CD4-positive, alpha-beta T cell treated with Interleukin-10 for 1 hour (primary cell): Measurements from ENCODE around the gene TSEN15.

ENCODE experiments used
- DNase-seq: peaks from one replicate; pipeline ENCODE4 v3.0.0-alpha.2; 2020

TSEN15 gene

DNA sequence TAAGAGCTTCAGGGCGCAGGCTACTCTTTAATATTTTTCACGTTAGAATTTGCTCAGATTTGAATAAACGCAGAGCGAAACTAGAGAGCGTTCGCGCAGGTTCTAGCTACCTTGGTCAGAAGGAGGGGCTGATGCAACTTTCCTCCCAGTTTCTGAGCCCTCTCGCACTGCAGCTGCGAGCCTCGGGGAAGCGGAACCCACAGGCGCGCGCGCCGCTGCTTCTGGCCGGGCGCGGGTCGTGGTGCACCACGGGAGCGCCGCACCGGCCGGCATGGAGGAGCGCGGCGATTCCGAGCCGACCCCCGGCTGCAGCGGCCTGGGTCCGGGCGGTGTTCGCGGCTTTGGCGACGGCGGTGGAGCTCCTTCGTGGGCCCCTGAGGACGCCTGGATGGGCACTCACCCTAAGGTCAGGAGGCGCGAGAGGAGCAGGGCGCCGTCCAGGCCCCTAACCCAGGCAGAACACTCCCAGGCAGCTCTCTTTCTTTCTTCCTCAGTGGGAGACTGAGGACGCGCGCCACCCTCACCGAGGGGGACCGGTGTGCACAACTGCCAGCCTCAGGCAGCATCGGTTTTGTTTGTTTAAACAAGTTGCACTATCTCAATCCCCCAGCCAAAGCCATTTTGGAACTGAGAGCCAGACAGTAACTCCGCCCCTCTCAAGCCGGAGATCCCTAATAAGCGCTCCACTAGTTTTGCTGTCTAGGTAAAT lies at the start of gene TSEN15:
TSS of gene TSEN15 (plus strand) at position 246 of the 709 bp plus-strand sequence. CDS start at position 272, 26 bp downstream.
- peak; percentile 76 for DNase-seq

DNA sequence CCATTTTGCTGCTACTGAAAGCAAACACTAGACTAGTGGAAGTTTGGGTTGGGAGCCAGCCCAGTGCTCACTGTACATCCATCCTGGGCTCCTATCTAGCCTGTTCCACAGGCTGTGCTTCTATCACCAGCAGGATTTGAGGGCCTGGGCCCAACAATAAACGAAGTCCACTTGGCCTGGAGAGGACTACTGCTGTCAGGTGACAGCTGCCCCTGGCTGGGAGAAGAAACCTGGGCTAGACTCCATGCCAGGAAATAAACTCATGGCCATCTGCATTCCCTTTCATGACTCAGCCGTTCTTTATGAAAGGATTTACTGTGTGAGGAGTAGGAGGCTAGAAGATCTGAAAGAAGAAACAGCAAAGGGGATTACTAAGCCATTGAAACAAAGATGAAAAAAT lies 49.5 kb upstream of the TSEN15 start:
- DNase-seq = no peak

DNA sequence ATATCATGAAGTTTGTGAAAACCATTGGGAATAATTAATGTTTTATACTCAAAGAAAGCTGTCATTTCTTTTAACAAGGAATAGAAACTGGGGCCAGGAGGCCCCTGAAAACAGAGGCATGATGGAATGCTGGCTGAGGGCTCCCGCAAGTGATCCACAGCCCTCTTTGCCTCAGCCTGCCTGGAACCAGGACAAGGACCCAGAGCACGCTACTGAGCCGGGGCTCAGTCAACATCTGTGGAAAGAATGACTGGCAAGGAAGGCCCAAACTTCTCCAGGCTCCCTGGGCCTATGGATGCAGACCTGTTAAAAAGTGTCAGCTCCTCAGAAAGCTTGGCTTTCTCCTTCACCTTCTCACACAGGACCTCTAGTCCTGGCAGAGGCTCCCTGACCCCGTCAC lies 46.6 kb upstream of the TSEN15 start:
- DNase-seq = no peak

DNA sequence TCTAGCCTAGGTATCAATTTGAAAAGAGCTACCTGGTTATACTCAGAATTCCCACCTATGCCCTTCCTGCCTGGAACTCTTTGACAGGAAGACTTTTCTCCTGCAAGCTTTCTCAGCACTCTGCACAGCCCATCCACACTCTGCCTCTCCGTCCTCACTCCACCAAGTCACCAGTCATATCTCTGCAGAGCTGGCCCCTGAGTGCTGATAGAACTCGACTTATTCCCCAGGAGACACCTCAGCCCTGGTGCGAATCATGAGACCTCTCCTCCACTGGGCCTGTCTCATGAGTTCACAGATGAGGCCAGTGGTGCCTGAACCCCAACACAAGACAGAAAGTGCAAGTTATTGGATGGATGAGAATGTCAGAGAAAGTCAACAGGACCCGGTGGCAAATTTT lies 46.0 kb upstream of the TSEN15 start:
- no peak for DNase-seq

DNA sequence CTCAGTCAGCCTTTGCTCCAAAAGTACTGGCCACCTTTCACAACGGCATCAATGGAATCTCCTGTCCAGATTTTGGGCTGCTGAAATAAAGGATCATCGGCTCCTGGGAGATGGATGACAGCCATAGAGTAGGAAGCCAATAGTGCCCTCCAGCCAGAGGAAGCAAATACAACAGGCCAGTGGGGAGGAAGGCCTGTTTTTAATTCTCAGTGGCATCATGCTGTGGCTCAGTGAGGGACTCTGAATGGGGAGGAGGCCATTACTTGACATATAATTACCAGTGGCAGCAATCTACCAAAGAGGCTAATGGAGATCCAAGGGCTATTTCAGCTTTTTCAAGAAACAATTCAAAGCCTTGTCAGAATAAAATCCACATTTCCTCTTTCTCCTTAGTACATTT lies 40.7 kb upstream of the TSEN15 start:
- no peak for DNase-seq

DNA sequence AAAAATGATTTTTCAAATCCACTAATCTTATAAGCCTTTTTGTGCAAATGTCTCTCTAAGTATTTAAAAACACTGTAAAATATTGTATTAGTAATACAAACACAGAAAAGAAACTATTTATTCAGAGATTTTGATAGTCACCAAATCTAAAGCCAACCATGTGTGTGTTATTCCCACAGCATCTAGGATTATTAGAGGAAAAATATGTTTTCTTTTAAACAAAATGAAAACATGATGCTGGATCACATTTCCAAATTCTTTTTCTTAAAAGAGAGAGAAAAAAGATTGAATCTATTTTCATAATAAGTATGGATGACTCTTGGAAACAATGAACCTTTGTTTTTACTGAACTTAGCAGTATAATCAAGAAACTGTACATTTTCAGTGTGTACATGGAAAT lies 39.3 kb upstream of the TSEN15 start:
- no peak for DNase-seq

DNA sequence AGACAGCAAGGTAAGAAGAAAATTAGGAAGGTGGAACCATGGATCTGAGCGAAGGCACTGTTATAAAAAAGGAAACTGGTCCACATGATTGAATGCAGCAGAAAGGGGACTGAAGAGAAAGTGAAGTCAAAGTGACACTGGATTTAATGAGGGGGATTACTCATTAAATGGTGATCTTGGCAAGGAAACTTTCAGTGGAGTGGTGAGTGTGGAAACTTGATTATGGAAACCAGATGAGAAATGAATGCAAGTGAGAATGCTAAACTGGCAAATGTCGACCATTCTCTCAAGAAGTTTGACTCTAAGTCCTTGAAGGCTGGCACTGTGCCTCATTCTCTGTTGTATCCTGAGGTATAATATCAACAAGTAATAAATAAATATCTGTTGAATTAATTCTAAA lies 37.3 kb upstream of the TSEN15 start:
- no peak for DNase-seq

DNA sequence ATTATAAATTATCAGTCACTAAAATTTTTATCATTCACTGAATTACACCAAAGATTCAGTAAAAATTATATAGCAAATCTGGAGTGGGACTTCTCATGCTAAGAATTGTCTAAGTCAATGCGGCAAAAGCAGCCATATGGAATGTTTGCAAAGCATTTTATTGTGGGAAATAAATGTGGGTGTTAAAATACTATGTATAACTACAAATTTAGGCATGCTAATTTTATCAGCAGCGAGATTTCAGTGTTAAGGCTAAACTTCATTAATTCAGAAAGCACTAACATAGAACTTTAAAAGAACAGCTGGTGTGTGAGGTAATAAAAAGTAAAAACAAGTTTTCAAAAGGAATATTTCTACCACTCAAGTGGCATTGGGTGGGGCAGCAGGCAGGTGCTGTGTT lies 35.4 kb upstream of the TSEN15 start:
- DNase-seq = no peak

DNA sequence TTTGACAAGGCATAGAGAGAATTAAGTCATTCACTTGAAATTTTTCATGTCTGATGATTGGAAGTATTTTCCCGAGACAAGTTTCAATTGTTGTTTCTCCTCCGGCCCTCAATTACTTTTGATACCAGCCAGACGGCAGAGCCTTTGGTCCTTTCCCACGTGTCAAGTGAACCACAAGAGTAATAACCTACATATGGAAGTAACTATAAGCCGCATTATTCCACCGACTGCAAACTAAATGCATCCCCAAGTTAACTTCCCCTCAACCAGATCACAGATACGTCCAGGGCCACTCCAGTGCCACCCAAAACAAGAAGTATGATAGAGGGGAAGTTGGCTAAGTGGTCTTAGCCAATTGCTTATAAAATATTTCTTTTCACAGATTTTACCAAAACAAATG lies 34.2 kb upstream of the TSEN15 start:
- DNase-seq = no peak

DNA sequence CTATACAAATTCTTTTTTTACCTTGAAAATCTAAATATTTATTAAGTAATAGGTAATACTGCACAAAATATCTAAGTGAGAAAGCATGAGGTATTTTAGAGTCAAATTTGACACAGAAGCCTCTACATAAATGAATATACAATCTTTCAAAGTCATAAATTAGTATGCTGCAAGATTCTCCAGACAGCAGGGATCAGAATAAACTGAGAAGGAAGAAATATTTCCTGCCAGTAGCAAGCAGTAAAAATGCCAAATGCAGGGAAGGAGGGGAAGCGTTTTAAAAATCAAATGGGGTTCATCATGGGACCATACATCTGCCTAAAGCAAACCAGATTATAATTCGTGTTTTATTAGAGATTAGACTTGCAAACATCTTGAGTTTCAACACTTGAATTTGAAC lies 32.9 kb upstream of the TSEN15 start:
- no peak for DNase-seq

DNA sequence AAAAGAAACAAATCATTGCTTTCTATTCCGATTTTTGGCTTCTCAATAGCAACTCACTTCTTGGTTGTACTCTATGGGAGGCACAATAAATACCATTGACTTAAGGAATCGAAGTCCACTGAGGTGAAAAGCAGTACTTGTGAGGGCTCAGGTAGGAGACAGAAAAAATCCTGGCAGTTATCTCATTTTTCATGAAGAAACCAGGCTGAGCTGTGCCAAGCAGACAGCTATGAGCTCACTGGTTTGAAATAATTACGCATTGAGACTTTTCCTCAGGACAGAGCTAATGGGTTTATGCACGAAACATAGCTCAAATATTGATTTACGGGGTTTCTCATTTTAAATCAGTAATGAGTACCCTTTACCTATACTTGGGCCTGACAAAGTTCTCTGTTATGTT lies 32.5 kb upstream of the TSEN15 start:
- DNase-seq = no peak

DNA sequence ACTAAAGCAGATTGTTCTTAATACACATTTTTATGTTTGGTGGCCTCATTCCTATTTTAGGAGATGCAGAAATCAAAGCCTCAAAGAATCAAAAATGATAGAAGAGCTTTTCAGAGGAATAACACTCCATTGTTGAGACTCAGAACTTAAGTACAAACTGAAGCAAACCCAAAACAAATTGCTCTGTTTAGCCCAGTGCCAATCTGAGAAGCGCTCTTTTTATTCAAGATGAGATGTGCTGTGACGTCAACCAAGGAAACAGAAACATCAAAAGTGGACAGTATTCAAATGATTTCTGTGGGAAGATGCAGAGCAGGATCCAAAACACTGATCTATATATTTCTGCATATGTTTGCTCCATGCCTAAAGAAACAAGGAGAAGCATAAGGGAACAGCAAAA lies 32.0 kb upstream of the TSEN15 start:
- no peak for DNase-seq

DNA sequence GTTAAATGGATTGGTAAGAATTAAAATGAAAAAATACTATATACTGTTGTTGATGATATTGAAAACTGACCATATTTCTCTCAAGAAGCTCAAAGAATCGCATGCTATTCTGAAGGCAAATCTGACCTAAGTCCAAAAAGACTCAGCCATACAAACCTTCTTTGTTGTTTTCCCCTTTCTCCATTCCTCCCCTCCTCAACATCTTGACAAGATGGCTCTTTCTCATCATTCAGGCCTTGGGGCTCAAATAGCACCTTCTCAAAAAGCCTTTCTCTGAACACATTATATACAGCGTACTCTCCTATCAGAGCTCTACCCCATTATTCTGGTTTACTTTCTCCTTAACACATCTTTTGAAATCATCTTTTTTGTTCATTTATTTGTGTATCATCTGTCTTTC lies 31.2 kb upstream of the TSEN15 start:
- DNase-seq = no peak

DNA sequence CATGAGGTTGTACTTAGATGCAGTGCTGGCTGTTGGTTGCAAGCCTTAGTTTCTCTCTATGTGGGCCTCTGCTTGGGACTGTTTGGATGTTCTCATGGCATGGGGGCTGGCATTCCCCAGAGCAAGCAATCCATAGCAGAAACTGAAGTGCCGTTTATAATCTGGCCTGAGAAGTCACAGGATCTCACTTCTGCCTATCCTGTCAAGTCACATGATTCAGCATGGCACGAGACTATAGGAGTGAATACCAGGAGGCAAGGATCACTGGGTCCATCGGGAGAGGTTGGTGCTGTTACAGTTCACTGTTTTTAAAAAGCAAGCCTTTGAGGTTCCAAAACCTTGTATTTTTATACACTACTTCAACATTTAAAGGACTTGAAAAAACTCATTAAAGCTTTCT lies 30.7 kb upstream of the TSEN15 start:
- DNase-seq = no peak

DNA sequence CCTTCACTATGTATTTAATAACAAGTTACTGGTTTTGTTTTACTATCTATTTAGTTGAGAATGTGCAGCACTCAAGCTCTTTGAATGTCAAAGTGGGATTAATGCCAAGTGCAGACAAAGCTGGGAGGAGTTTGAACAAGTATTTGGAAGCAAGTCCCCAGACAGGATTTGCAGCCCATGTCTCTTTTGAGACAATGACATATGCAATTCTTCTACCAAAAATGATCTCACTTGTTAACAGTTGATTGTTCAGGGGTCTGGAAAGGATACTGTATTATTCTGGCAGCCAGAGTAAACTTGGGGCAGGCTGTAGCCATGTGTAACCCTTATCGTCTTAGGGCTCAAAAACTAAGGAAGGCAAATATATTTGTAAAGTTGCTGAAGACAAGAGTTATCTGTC lies 29.8 kb upstream of the TSEN15 start:
- DNase-seq = no peak

DNA sequence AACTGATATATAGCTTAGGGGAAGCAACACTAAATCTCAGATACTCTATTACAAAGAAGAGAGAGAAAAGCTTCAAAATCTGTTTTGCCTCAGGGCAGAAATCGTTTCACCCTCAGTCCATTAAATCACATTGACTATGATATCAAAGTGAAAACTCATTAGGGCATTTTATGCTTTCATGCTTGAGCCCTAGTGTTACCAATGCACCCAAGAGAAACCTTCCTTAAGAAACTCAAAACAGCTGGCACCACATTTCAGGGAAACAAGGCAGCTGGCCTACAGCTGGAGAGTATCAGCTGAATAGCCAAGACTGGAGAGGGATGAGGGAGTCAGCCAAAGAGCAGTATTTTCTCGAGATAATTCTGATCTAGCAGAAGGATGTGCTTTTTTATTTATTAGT lies 28.9 kb upstream of the TSEN15 start:
- no peak for DNase-seq

DNA sequence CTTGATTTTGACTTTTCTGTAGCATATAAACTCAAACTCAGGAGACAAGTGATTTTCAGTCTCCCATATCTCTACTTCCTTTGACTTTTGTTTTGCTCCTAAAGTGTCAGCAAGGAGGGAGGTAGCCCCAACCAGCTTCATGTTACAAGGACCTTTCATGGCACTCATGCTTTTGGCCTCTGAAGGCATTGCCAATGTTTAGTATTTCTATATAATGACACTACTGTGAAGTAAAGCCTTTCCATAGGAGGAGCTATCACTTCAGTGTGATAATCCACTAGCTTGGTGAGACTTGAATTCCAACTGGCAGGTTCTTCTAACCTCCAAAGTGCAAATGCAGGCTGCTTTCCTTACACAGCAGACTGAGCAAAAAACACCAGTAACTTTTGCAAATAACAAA lies 28.4 kb upstream of the TSEN15 start:
- no peak for DNase-seq

DNA sequence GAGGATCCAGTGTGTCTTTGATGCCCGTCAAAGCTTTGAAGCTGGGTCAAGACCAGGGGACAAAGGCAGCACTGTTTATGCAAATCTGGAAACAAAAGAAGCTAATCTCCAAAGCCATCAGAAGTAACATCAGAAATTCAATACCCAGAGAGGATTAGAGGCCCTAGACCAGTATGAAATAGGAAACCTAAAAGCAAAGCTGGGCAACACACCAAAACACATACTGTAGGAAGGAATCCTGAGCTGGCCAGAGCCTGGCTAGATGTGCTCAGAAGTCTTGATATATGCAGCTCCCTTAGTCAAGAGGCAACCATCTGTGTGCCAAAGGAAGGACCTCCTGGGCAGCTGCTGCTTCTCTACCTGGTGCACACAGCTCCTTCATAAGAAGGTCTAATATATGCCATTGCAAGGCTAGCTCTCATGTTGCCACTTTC lies 26.3 kb upstream of the TSEN15 start:
- no peak for DNase-seq

DNA sequence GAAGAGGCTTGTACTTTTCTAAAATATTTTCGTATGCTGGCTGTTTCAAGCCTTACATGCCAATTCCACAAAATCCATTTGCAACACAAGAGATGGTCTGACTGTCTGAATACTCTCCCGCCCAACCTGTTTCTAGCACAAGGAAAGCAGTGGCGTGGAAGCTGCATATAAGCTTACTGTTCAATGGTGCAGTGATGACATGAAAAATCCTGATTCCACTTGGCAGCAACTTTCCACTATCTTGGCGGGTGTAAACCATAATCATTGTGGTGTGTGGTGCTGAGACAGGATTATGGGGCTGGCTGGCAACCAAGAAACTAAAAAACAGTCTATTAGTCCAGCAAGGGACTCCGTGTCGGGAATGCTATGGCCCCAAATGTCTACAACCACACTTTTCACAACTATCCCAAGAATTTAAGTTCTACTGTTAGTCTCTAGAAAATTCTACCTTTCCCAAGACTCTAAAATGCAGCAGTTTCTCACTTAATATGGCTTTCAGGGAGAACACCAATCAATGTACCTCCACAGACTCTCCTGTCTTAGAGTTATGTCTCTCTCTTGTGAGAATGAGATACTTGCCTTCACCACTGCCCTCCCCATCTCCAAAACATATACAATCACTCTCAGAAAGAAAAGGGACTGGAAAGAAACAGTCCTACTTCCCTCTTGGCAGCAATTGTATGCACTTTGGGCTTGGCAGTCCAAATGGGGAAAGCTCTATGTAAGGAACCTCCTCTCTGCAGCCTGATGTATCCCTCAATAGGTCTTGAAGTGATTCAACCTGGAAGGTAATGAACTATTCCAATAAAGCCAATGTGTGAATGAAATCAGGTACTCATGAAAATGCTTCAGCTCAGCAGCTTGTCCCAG lies 23.5 kb upstream of the TSEN15 start:
- DNase-seq = no peak

DNA sequence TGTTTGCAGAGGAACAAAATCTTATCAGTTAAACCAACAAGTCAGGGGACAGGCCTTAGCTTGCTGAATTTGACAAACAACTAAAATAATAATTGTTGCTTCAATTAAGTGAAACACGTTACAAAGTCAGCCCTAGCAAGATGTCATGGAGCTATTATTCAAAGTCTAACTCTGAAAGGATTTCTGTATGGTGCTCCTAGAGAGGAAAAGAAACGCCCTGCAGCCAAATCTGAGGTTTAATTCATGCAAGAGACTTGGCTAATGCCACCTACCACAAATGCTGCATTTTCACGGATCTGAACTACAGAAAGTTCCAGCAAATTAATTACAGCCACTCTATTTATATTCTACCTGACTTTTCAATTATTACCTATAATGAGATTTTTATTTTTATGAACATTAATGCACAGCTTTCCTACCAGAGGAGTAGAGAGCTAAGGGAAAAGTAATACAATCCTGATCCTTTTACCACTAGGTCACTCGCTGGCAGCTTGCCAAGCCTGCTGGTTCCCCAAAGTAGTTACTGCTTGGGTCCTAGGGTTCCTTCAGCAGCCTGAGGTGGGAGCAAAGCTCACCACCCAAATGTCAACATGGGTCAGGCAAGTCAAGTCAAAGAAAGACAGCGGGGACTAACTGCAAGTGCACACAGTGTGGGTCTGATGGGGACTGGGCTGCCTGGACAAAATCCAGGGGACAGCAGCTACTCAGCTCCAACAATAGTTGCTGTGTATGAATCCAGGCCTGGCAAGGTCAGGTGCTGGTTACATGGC lies 22.5 kb upstream of the TSEN15 start:
- no peak for DNase-seq

DNA sequence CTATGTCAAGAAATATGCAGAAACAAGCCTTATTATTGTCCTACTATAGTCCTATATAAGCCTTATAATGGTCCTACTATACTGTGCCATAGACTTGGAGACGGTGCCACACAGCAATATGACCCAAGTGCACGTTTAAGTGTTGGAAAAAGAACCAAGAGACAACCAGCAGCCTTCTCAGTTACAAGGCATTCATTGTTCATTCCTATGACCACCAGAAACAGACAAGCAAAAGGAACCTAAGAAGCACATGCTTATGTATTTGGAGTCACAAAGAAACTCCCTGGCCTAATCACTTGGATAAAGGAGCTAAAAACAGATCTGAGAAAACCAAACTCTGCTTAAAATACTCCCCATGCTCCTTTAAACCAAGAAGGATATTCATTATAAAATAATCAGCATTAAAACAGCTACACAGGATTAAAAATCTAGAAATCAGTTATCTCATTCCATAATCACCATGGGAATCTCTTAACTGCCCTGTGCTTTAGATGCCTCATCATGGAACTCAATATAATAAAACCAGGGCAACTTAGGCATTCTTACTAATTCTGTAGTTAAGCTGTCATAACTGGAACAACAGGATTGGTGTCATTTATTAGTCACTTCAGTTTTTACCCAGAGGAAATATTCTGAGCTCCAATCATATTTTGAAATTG lies 21.0 kb upstream of the TSEN15 start:
- DNase-seq = no peak

DNA sequence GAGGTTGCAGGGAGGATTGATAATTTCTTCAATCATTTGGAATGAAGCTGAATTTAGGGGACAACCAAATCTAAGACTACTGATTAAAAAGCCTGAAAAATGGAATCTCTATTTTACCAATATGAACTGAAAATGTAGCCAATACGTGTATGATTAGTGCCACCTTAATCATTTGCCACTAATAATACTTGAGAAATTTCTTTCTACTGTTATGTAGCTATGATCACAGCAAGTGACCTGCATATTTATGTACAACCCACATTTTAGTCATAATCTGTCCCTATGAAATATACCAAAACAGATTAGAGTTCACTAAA lies 20.5 kb upstream of the TSEN15 start:
- no peak for DNase-seq

DNA sequence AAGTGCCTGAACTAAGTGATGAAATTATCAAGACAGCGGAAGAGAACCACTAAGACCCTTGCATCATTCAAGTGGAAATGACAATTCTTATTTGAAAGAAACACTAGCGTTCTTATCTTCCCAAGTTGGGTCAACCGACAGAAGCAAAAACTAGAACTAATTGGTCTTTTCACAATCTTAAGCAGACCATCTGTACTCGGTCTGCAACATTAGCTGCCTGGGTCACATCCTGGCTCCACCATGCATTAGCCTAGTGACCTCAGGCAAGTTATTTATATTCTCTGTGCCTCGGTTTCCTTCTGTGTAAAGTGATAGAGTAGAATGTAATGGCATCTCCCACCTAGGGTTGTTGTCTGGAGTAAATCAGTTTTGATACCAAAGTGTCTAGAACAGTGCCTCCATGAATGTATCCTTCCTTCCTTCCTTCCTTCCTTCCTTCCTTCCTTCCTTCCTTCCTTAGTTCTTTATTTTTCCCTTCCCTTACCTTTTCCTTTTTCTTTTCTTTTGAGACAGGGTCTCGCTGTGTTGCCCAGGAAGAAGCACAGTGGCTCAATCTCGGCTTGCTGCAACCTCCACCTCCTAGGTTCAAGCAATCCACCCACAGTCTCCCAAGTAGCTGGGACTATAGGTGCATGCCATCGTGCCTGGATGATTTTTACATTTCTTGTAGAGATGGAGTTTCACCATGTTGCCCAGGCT lies 20.0 kb upstream of the TSEN15 start:
- no peak for DNase-seq
